ENCODE measurements around the gene ECI2.

DNA sequence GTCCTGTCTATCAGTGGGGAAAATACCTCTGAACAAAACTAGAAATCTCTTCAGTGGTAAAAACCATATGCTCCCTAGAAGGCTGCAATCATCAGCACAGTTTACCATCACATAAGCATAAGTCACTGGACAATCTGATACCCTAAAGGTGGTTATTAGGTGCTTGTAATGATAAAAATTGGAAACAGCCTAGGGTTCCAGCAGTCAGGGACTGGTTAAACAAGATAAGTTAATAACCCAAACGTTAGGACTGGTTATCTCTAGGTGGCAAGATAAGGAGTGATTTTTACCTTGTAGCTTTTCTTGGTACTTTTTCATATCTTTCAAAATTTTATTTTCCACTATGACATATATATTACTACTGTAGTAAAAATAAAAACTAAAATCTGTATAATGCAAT, 11.0 kb downstream of the ECI2 start:
- TF ChIP-seq, protein P1, sequence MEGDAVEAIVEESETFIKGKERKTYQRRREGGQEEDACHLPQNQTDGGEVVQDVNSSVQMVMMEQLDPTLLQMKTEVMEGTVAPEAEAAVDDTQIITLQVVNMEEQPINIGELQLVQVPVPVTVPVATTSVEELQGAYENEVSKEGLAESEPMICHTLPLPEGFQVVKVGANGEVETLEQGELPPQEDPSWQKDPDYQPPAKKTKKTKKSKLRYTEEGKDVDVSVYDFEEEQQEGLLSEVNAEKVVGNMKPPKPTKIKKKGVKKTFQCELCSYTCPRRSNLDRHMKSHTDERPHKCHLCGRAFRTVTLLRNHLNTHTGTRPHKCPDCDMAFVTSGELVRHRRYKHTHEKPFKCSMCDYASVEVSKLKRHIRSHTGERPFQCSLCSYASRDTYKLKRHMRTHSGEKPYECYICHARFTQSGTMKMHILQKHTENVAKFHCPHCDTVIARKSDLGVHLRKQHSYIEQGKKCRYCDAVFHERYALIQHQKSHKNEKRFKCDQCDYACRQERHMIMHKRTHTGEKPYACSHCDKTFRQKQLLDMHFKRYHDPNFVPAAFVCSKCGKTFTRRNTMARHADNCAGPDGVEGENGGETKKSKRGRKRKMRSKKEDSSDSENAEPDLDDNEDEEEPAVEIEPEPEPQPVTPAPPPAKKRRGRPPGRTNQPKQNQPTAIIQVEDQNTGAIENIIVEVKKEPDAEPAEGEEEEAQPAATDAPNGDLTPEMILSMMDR (conservative IDR thresholded peaks at IDR 0.05; ENCODE audit: low read depth, low read length), result no peak
- no peak for TF ChIP-seq EZH2 (IDR thresholded peaks at IDR 0.05; ENCODE audit: low read length, unreplicated experiment)
